Measurements from ENCODE around the gene CEP41. TPM values are rescaled to one million over a fixed set of nuclear protein-coding genes. Genes with fewer than 3 reads are reported as not detected.

CEP41 gene
- total and polyA plus RNA-seq, 2 experiments from 2014 or later: 5.5 to 17.2 TPM

DNA sequence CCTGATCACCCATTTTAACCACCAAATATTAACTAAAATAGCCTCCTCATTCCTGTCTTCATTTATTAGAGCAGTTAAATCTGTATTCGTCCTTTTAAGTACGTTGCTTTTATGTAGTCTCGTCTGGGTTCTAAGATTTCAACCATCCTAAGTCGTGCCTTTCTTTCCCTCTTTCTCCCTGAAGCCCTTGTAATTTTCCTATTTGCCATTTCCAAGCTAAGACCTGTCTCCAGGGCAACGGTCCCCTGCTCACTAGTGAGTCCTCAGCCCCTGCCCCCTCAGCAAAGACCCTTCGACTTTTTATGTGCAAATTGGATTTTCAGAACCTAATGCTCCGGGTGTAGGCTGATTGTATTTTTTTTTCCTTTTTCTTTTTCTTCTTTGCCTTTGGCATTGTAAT, 35.0 kb upstream of the CEP41 start:
- TF ChIP-seq EZH2phosphoT487 (IDR thresholded peaks at IDR 0.05; ENCODE audit: low read depth, severe bottlenecking, unreplicated experiment) (no peak), EZH2 (IDR thresholded peaks at IDR 0.05; ENCODE audit: borderline replicate concordance) (no peak)
- TF ChIP-seq, protein P1, sequence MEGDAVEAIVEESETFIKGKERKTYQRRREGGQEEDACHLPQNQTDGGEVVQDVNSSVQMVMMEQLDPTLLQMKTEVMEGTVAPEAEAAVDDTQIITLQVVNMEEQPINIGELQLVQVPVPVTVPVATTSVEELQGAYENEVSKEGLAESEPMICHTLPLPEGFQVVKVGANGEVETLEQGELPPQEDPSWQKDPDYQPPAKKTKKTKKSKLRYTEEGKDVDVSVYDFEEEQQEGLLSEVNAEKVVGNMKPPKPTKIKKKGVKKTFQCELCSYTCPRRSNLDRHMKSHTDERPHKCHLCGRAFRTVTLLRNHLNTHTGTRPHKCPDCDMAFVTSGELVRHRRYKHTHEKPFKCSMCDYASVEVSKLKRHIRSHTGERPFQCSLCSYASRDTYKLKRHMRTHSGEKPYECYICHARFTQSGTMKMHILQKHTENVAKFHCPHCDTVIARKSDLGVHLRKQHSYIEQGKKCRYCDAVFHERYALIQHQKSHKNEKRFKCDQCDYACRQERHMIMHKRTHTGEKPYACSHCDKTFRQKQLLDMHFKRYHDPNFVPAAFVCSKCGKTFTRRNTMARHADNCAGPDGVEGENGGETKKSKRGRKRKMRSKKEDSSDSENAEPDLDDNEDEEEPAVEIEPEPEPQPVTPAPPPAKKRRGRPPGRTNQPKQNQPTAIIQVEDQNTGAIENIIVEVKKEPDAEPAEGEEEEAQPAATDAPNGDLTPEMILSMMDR (IDR thresholded peaks at IDR 0.05; ENCODE audit: poor library complexity): no peak
- Histone ChIP-seq H3K79me2 (no peaks in the 10 kb centered on the region), H3K9me2 (replicated peaks; ENCODE audit: insufficient read depth) (no peaks in the 10 kb centered on the region), H3K27ac (no peak overlapping the region), H3K36me3 (replicated peaks; ENCODE audit: insufficient read depth, low read depth) (no peaks in the 10 kb centered on the region), H3K4me1 (ENCODE audit: insufficient read depth) (no peaks in the 10 kb centered on the region), H3K4me2 (no peak overlapping the region), H4K20me1 (ENCODE audit: insufficient read depth, poor library complexity, severe bottlenecking) (no peaks in the 10 kb centered on the region), H3K4me3 (no peak overlapping the region), H3K9me3 (ENCODE audit: low read depth) (no peaks in the 10 kb centered on the region), H3K27me3 (no peaks in the 10 kb centered on the region), H2AFZ (no peak overlapping the region)
- DNase-seq (ENCODE audit: low spot score): no peak
- WGBS (ENCODE audit: low lambda C conversion rate, missing lambda C conversion rate): 60% methylated on average over 7 of the region's 7 CpGs

DNA sequence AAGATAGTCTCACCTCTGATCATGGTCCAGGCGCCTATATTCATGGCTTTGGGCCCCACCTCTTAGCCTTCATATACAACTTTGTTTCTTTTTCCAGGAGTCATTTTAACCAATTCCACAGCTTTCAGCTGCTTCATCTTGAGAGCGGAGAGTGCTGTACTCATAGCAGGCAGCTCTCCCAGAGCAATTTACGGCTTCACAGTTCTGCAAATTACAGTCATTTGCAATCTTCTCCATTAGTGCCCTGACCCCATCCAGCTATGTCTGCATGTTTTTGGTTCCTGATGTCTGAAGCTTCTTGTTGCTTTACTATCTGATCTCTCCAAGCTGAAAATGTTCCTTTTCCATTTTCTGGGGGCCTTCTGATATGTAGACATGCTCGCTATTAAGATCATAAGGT, 33.1 kb upstream of the CEP41 start:
- Histone ChIP-seq H4K20me1 (ENCODE audit: insufficient read depth, poor library complexity, severe bottlenecking) (no peaks in the 10 kb centered on the region), H2AFZ (no peak overlapping the region)

DNA sequence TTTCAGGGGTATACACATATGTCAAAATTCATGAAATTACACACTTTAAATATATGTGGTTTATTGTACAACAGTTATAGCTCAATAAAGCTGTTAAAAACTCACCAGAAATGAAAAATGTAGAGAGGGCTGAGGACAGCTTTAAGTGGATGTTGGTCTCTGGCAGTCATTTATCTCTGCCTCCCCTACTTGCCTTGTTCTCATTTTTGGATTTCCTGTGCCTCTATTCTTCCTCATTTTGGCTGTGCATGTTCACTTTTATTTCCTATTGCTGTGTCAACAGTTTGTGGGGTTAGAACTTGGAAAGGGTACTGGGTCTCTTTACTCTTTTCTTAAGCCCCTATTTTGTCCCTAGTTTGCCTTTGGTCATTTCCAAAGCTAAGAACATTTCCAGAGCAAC, 32.5 kb upstream of the CEP41 start:
- TF ChIP-seq EZH2 (IDR thresholded peaks at IDR 0.05; ENCODE audit: borderline replicate concordance): no peak
- TF ChIP-seq, protein P1 (IDR thresholded peaks at IDR 0.05; ENCODE audit: poor library complexity): no peak
- TF ChIP-seq EZH2phosphoT487 (IDR thresholded peaks at IDR 0.05; ENCODE audit: low read depth, severe bottlenecking, unreplicated experiment): no peak
- Histone ChIP-seq H3K4me3 (no peak overlapping the region), H3K4me1 (ENCODE audit: insufficient read depth) (no peaks in the 10 kb centered on the region), H3K79me2 (no peaks in the 10 kb centered on the region), H3K9me3 (ENCODE audit: low read depth) (no peaks in the 10 kb centered on the region), H3K9me2 (replicated peaks; ENCODE audit: insufficient read depth) (no peaks in the 10 kb centered on the region), H3K36me3 (replicated peaks; ENCODE audit: insufficient read depth, low read depth) (no peaks in the 10 kb centered on the region), H4K20me1 (ENCODE audit: insufficient read depth, poor library complexity, severe bottlenecking) (no peaks in the 10 kb centered on the region), H3K4me2 (no peak overlapping the region), H2AFZ (no peak overlapping the region), H3K27ac (no peak overlapping the region), H3K27me3 (no peaks in the 10 kb centered on the region)
- DNase-seq (ENCODE audit: low spot score): no peak

More for the DNA sequence above, 33.1 kb upstream of the CEP41 start:
- Histone ChIP-seq H3K9me2 (replicated peaks; ENCODE audit: insufficient read depth) (no peaks in the 10 kb centered on the region), H3K36me3 (replicated peaks; ENCODE audit: insufficient read depth, low read depth) (no peaks in the 10 kb centered on the region), H3K9me3 (ENCODE audit: low read depth) (no peaks in the 10 kb centered on the region), H3K4me3 (no peak overlapping the region), H3K27ac (no peak overlapping the region), H3K79me2 (no peaks in the 10 kb centered on the region), H3K4me1 (ENCODE audit: insufficient read depth) (no peaks in the 10 kb centered on the region), H3K27me3 (no peaks in the 10 kb centered on the region), H3K4me2 (no peak overlapping the region)
- TF ChIP-seq EZH2phosphoT487 (IDR thresholded peaks at IDR 0.05; ENCODE audit: low read depth, severe bottlenecking, unreplicated experiment) (no peak), EZH2 (IDR thresholded peaks at IDR 0.05; ENCODE audit: borderline replicate concordance) (no peak)
- TF ChIP-seq, protein P1 (IDR thresholded peaks at IDR 0.05; ENCODE audit: poor library complexity): no peak
- WGBS (ENCODE audit: low lambda C conversion rate, missing lambda C conversion rate): 86% methylated on average over 4 of the region's 4 CpGs
- DNase-seq (ENCODE audit: low spot score): no peak

DNA sequence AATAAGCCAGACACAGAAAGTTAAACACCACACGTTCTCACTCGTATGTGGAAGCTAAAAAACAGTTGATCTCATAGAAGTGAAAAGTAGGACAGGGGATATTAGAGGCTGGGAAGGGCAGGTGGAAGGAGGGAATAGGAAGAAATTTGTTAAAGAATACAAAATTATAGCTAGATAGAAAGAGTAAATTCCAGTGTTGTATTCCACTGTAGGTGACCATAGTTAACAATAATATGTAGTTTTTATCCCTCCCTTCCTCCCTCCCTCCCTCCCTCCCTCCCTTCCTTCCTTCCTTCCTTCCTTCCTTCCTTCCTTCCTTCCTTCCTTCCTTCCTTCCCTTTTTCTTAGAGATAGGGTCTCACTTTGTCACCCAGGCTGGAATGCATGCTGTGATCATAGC, 31.2 kb upstream of the CEP41 start:
- Histone ChIP-seq H3K9me2 (replicated peaks; ENCODE audit: insufficient read depth) (no peaks in the 10 kb centered on the region), H3K79me2 (no peaks in the 10 kb centered on the region), H4K20me1 (ENCODE audit: insufficient read depth, poor library complexity, severe bottlenecking) (no peaks in the 10 kb centered on the region), H3K4me3 (no peak overlapping the region), H2AFZ (no peak overlapping the region), H3K36me3 (replicated peaks; ENCODE audit: insufficient read depth, low read depth) (no peaks in the 10 kb centered on the region), H3K9me3 (ENCODE audit: low read depth) (no peaks in the 10 kb centered on the region), H3K27me3 (no peaks in the 10 kb centered on the region), H3K4me2 (no peak overlapping the region), H3K4me1 (ENCODE audit: insufficient read depth) (no peaks in the 10 kb centered on the region), H3K27ac (no peak overlapping the region)
- no peak for DNase-seq (ENCODE audit: low spot score)
- TF ChIP-seq EZH2phosphoT487 (IDR thresholded peaks at IDR 0.05; ENCODE audit: low read depth, severe bottlenecking, unreplicated experiment): no peak
- TF ChIP-seq, protein P1 (IDR thresholded peaks at IDR 0.05; ENCODE audit: poor library complexity): no peak
- no peak for TF ChIP-seq EZH2 (IDR thresholded peaks at IDR 0.05; ENCODE audit: borderline replicate concordance)
- WGBS (ENCODE audit: low lambda C conversion rate, missing lambda C conversion rate): 59% methylated on average over 2 of the region's 2 CpGs

Data from hepatocyte (in vitro differentiated cells).